Measurements from ENCODE around the gene WDR35.

WDR35 gene

DNA sequence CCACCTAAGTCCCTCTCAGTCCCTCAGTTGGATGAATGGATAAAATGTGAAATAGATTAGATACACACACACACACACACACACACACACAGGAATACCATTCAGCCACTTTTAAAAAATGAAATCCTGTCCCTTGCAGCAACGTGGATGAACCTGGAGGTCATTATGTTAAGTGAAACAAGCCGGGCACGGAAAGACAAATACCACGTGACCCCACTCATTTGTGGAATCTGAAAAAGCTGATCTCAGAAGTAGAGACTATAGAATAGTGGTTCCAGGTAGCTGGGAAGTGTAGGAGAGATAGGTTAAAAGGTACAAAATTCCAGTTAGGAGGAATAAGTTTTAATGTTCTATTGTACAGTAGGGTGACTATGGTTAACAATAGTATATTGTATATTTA, 119.1 kb downstream of the WDR35 start:
- no peak for DNase-seq (ENCODE audit: low spot score)

DNA sequence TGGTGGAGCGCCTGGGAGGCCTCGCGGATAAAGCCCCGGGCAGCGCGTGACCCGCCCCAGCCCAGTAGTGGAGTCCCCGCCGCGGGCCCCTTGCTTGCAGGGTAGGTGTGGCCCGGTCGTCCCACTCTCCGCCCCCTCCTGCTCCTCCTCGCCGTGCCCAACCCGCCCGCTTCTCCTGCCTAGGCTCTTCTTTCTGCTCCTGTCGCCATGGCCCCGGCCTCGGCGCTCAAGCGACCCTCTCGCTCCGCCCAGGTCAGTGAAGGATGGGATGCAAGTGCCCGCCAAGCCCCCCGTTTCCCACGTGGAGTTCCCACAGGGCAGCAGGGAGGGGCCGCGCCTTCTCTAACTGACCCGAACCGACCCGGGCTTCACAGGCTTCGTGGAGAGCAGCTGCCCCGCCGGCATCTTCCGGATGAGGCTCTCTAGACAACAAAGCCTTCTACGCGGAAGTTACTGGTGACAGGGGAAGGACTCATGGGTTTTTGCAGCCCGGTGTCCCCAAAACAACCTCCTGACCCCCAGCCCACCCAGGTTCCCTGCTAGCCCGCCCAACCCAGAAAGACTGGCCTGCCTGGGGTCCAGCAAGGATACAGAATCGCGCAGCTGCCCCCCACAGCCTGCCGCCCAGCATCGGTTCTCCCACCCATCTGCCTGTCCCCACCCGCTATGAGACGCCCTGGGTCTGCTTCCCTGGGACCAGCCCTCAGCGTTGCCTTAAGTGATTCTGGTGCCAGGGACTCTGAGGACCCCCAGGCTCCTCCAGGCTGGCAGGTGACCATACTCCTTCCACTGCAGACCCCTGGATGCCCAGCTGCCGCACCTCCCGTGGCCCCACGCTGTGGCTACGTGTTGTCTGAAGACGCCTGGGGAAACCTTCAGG, 121.0 kb downstream of the WDR35 start:
- peak; percentile 71 for DNase-seq (ENCODE audit: low spot score)

DNA sequence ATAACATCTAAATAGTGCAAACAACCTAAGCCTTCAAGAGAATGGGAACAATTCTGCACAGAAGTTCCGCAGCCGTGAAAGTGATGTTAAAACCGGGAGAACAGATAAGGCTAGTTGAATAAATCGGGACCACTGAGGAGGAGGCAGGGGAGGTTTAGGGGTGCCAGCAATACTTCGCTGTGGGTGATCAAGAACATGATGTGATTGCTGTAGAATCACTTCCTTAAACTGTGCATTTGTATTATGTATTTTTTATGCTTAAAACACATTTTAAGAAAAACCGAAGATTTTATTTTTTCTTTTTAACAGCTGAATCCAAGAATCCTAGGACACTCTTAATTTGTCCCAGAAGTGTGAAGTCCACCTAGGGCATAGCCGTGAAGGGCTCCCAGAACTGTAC, 121.7 kb downstream of the WDR35 start:
- no peak for DNase-seq (ENCODE audit: low spot score)

DNA sequence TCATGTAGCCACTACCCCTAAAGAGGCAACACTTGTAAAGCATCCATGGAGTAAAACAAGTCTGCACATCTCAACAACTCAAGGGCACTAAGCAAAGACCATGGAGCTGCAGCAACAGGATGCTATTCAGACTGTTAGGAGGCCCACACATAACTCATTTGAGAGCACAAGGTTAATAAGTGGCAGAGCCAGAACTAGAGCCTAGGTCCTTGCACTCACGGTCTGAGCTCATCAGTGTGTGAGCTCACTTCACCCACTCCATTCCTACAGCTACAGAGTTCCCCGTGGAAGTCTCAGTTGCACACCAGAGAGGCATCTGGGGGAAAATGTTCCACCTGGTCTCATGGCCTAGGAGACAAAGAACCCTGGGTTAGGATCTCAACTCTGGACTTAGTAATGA, 123.1 kb downstream of the WDR35 start:
- DNase-seq (ENCODE audit: low spot score), result no peak

DNA sequence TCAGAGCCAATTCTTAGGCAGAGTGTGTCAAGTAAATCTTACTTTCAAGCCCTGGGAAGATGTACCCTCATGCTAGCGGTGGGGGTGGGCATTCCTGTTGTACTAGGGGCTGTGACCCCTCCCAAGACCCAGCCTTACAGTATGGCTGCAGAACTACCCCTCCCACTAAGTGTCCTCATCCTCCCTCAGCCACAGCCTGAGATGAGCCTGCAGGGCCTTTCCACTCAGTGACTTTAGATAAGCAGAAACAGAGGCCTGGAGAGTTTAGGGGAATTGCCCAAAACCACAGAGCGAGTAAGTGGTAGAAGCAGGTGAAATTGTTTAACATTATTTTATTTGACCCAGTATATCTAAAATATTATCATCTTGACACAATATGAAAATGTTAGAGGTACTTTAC, 124.8 kb downstream of the WDR35 start:
- no peak for DNase-seq (ENCODE audit: low spot score)

DNA sequence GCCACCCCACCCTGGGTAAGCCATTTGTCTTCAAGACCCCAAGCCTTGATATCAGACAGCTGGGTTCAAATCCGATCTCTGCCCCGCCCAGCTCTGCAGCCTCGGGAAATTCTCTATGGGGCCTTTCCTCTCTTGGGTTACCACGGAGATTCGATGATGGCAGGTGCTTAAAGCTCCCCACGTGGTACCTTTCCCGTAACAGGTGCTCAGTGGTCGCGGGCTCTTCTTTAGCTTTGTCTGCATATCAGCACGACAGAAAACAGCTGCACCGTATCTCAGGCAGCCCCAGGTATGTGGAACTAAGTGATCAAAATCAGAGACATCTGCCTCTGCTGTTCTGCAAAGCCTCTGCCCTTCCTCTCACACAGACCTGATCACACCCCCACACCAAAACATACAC, 125.5 kb downstream of the WDR35 start:
- no peak for DNase-seq (ENCODE audit: low spot score)

DNA sequence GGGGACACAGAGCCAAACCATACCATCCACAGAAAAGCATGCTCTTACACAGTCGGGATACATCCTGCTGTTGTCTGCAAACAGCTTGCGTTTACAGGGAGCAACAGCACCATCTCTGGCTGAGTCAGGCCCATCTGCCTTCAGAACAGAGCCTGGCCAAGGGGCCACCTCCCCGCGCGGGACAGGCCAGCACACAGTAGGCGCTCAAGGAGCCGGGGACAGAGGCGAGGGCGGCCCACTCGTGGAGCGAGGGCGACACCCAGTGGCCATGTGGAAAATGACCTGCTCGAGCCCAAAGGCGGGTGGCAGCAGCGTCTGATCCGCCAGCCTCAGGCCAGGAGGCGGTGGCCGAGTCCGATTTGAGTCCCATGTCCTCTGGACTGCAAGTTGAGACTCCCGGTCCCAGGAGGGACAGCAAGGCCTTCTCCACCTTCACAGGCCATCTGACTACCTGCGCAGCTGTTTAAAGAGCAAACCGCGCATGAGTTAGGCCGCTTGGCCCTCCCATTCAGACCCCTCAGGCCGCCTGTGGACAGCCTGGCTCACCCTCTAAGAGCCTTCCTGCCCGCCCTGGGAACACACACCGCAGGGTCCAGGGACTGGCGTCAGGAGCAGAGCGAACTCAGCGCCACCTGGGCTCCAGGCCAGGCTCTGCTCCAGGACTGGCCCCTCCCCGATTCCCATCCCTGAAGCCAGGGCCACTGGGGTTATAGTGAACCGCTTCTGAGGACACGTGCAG, 126.4 kb downstream of the WDR35 start:
- DNase-seq (ENCODE audit: low spot score), result peak; percentile 93

DNA sequence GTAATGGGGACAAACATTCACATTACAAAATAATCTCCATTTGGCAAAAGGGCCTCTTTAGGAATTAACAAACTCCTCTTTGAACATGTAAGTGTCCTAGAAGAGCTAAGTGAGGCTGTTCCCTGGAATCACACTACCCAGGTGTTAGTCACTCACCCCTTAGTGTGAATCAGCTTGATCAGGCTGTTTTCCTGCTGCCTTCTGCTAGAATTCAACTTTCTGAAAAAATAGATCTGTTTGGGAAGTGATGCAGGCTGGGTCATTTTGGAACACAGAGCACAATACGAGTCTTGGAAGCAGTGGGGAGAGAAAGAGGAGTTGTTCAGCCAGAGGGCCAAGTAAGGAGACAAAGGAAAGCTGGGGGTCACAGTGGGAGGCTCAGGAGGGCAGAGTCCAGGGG, 128.1 kb downstream of the WDR35 start:
- no peak for DNase-seq (ENCODE audit: low spot score)
